Epithelial cell of proximal tubule (primary cell): ENCODE data around the gene ZNRD2. TPM values are rescaled to one million over a fixed set of nuclear protein-coding genes. Genes with fewer than 3 reads are reported as not detected.

ENCODE experiments used
- DNase-seq: peaks from one replicate; pipeline ENCODE4 v3.0.0-alpha.2; 2011; ENCODE audit warnings: low read depth
- H3K4me3 ChIP-seq: 2 replicates; pipeline ENCODE4 v1.5.1; 2011; ENCODE audit warnings: low read depth, mild to moderate bottlenecking, low read length
- total RNA-seq: library from RNA; depleted of rRNA; stranded (reverse); fragments of >200 nt; gene quantifications from 2 replicates; pipeline ENCODE4 v1.2.3, GENCODE V29; 2015
- TF ChIP-seq, protein P1 (sequence below): conservative IDR thresholded peaks from 2 replicates; pipeline ENCODE4 v1.5.1; 2012; ENCODE audit warnings: low read depth, mild to moderate bottlenecking, low read length

The ZNRD2 gene
- total RNA-seq, 1 donor from 2014 or later: 72.0 TPM

DNA sequence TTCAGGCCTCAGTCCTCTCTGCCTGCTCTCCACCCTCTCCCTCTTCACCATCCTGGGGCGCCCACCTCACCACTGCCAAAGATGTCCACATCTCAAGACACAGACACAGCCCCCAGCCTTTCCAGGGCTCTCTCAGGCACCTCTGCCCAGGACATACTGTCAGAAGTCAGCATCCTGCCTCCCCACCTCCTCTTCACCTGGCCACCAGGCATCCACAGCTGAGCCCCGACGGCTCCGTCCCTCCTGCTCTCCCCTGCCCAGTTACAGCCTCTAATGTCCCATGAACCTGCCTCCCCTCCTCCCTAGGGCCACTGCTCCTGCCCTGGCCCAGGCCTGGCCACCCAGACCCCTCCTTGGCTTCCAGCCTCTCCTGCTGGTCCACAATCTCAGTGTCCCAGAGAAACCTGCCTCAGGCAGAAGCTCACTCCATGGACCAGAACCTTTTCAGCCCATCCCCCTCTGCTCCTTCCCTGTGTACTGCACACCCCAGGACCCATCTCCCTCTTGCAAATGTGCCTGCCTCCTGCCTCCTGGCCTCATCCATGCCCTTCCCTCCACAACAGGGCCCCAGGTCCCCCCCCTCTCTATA is 15.3 kb upstream of the ZNRD2 start:
- TF ChIP-seq, protein P1, sequence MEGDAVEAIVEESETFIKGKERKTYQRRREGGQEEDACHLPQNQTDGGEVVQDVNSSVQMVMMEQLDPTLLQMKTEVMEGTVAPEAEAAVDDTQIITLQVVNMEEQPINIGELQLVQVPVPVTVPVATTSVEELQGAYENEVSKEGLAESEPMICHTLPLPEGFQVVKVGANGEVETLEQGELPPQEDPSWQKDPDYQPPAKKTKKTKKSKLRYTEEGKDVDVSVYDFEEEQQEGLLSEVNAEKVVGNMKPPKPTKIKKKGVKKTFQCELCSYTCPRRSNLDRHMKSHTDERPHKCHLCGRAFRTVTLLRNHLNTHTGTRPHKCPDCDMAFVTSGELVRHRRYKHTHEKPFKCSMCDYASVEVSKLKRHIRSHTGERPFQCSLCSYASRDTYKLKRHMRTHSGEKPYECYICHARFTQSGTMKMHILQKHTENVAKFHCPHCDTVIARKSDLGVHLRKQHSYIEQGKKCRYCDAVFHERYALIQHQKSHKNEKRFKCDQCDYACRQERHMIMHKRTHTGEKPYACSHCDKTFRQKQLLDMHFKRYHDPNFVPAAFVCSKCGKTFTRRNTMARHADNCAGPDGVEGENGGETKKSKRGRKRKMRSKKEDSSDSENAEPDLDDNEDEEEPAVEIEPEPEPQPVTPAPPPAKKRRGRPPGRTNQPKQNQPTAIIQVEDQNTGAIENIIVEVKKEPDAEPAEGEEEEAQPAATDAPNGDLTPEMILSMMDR: no peak
- H3K4me3 ChIP-seq: no peak overlapping the region
- DNase-seq: no peak

DNA sequence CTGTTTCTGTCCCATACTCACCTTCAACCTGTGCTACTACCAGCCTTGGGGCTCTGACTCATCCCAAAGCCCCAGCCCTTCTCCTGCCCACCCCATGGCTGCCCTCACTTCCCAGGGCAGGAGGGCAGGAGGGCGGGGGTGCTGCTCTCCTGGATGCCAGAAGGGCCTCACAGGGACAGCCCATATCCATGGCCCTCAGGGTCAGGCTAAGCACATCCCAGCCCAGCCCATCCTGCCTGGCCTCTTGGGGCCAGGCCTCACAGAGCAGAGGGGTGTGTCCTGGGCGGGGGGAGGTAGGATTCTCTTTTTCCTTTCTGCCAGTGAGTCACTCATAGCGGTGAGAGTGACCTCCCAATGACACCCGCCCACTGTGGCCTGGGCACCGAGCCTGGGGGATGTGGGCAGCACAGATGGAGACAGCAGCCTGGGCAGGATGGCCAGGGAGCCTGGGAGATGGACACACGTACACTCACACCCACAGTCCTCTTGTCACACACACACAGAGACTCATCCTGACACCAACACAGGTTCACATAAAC is 14.5 kb upstream of the ZNRD2 start:
- TF ChIP-seq, protein P1: no peak
- no peak for DNase-seq
- H3K4me3 ChIP-seq: peak overlapping the region; percentile 19

- DNase-seq: no peak
These were observed 13.6 kb upstream of the ZNRD2 start for GRCh38 chr11:65556470-65557279.

DNA sequence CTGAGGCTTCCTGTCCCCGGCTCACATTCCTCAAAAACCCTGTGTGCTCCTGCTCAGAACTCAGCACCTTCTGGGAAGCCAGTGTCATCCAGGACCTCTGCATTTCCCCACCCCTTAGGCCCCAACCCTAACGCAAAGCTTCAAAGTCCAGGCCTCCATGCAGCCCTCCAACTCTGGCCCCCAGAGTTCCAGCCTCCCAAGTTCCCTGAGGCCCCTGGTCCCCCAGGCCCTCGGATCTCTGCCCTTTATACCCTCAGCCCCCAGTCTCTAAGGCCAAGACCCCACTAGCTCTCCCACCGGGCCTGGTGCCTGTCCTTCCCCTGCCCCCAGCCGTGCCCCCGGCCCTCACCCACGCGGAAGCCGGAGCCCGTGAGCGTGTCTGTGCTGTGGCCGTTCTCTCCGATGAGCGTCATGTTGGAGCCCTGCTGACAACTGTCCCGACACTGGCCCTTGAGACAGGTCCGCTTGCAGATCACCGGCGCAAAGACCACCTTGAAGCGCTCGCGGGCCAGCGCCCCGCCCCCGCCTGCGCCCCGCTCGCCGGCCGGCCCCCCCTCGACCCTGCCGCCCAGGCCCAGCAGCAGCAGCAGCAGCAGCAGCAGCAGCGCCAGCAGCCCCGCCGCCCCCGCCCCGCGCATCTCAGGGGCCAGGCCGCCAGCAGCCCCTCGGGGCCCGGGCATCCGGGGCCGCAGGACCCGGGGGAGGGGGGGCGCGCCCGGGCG is 12.8 kb upstream of the ZNRD2 start:
- DNase-seq: no peak
- peak overlapping the region; percentile 67 for H3K4me3 ChIP-seq
- TF ChIP-seq, protein P1: no peak

More at GRCh38 chr11:65556470-65557279, 13.6 kb upstream of the ZNRD2 start:
- peak overlapping the region; percentile 67 for H3K4me3 ChIP-seq
- TF ChIP-seq, protein P1: no peak

DNA sequence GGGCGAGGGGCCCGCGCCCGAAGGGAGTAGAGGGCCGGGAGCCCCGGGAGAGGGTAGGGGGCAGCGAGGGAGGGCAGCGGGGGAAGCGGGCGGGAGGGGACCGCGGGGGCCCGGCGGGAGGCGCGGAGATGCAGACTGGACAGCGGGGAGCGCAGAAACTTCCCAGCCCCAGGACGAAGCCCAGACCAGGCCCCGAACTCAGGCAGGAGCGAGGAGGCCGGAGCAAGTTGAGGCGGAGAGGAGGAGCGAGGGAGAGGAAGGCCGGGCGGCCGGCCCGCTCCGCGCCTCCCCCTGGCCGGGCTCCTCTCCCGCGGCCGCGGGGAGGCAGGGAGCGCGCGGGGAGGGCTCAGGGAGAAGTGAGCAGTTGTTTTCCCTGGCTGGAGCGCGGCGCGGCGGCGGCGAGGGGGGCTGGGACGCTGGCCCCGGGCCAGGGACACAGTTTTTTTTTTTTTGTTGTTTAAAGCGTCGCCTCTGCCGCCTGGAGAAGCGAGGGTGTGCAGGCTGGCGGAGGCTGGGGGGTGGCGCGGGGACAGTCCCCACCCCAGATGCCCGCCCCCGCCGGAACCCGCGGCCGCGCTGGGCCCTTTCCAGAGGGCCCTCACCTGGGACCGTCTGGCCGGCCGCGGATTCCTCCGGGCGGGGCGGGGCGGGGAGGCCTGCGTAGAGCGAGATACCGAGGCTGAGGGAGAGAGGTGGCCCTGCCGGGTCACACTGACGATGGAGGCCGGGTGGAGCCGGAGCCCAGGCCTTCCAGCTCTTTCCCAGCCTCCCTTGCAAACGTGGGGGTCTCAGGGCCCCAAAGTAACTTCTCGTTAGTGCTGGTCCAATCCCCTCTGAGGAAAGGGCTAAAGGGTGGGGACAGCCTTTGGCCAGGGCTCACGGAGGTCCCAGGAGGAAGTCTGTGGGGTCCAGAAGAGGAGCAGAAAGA is 12.0 kb upstream of the ZNRD2 start, which contains the start of gene LTBP3:
Gene LTBP3 (minus strand): TSS at position 358 of the 928 bp plus-strand sequence. CDS start 400 bp downstream, outside the sequence.
- peak within 1 kb of the TSS; percentile 67 for H3K4me3 ChIP-seq
- no peak for DNase-seq
- TF ChIP-seq, protein P1: no peak
